HTERT RPE-1 (cell line): ENCODE measurements around the gene TMC8.
"Not testable (repeated sequence)": the region's sequence is repeated elsewhere in the genome, so short reads cannot be mapped to it uniquely, and the experiment has no call there.

ENCODE experiments used
- in situ Hi-C: fragments of 300-500 bp; cut with MboI; formaldehyde crosslinking; loops from 4 replicates; pipeline ENCODE4 v1.14.3; 2020; ENCODE audit warnings: low sequenced_read_pairs

Gene TMC8

DNA sequence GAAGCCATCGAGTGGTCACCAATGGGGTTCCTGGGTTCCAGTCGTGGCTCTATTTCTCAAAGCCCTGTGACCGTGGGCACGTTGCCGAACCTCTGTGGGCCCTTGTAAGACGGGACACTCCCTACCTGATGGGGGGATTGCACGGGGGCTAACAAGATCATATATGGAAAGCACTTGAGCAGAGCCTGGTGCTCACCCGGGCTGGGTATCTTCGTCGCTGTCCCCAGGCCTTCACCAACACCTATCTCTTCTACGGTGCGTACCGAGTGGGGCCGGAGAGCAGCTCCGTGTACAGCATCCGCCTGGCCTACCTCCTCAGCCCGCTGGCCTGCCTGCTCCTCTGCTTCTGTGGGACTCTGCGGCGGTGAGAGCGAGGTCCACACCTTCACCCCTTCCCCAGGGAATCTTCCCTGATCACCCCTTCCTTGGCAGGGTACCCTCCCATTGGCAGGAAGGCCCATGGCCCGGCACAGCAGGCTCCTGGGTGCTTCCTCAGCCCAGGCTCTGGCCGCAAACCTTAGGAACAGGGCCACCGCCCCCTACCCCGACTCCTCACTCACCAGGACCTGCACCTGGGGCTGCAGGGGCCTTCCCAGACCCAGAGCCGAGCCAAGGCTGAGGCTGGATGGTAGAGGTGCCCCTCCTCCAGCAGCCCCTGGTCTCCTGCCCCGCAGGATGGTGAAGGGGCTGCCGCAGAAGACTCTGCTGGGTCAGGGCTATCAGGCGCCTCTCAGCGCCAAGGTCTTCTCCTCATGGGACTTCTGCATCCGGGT lies 2.8 kb downstream of the TMC8 start:
- in situ Hi-C loops = no loop called here

- in situ Hi-C loops = no loop called here
Measured at GRCh38 chr17:78133971-78134898, 3.7 kb downstream of the TMC8 start.

DNA sequence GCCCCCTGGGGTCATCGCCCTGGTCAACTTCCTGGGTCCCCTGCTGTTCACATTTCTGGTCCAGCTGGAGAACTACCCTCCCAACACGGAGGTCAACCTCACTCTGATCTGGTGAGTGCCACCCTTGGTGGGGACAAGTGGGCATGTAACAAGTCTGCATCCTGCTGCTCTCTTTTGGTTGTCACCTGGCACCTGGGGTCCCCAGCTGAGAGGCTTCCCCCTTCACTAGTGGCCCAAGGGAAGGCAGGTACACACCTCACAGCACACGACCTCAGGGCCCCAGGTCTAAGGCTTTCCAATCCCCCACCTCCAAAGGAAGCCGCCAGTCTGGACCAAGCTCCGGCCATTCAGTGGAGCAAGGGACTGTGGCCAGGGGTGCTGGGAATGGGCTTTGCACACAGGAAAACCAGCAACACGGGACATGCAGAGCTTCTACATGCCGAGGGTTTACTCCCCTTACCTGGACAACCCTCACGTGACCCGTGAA lies 4.4 kb downstream of the TMC8 start:
- in situ Hi-C loops = no loop called here

- in situ Hi-C loops = no loop called here
Measured at GRCh38 chr17:78135858-78136500, 5.4 kb downstream of the TMC8 start.

DNA sequence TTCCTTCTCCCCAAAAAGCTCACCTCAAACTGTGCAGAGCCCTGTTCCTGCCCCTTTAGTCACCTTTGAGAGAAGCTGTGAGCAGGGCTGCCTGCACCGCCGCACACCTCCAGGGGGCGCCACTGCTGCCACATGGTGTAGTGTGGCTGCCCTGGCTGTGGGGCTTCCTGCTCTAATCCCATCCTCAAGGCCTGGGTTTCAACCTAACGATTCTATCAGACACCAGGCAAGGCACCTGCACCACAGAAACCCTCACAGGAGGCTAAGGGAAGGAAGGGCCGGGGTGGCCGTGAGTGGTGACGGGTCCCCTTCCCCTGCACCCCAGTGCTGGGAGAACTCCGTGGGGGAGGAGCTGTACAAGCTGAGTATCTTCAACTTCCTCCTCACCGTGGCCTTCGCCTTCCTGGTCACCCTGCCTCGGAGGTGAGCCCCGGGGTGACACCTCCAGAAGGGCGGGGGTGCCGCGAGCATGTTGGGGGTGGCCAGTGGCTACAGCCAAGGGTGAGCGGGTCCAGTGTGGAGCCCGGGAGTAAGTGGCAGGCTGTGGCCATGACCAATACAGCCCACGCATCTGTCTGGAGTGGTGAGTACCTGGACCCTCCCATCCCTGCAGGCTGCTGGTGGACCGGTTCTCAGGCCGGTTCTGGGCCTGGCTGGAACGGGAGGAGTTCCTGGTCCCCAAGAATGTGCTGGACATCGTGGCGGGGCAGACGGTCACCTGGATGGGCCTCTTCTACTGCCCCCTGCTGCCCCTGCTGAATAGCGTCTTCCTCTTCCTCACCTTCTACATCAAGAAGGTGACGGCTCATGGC lies 7.0 kb downstream of the TMC8 start:
- in situ Hi-C loops = no loop called here

- in situ Hi-C loops = no loop called here
Measured at GRCh38 chr17:78138204-78139060, 7.9 kb downstream of the TMC8 start.

GRCh38 chr17:78139861-78140168 lies 9.2 kb downstream of the TMC8 start:
- in situ Hi-C loops = not testable (repeated sequence)

DNA sequence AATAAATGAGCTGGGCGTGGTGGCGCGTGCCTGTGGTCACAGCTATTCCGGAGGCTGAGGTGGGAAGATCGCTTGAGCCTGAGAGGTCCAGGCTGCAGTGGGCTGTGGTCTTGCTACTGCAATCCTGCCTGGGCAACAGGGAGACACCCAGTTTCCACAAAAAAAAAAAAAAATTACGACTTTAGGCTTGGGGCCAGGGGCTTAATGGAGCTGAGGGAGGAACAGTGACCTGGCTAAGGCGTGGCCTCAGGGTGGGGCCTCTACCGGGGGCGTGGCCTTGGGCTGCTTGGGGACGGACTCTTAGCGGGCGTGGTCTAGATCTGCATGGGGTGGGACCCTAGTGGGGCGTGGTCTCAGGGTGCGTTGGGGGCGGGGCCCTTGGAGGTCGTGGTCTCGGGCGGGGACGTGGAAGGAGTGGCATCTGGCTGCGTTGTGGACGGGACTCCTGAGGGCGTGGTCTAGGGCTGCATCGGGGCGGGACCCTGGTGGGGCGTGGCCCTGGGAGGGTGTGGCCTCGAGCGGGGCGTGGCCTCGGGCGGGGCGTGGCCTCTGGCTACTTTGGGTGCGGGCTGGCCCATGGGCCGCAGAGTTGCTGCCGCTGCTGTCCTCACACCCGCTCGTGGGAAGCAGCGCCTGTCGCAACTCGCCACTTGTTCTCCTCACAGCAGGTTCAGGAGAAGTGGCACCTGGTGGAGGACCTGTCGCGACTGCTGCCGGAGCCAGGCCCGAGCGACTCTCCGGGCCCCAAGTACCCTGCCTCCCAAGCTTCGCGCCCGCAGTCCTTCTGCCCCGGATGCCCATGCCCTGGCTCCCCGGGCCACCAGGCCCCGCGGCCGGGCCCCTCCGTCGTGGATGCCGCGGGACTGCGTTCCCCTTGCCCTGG lies 9.8 kb downstream of the TMC8 start:
- in situ Hi-C loops = no loop called here

DNA sequence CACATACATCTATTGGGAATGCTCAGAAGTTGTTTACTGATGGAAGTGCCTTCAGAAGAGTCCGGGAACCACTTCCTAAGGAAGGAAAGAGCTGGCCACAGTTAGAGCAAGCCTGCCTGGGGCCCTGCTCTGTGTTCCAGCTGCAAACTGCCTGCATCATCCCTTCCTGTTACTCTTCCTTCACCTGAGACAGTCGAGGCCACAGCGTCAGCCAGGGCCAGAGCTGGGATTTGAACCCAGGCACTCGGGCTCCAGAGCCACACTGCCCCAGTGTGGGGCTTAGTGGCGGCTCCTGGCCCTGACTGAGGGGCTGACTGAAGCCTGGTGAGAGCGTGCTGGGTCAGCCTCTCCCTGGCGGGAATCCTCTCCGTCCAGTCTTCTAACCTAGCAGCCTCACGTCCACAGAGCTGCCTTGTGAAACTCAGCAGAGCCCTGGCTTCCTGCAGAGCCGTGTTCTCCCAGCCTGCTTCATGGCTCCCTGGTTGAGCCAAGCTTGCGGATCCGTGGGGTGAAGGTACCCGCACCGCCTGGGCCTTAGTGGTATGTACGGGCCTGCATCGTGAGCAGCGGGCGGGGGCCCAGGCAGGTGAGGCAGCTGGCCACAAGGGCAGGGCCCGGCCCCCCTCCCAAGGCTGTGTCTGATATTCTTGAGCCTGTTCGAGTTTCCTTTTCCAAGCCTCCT lies 11.0 kb downstream of the TMC8 start:
- in situ Hi-C loops = no loop called here

DNA sequence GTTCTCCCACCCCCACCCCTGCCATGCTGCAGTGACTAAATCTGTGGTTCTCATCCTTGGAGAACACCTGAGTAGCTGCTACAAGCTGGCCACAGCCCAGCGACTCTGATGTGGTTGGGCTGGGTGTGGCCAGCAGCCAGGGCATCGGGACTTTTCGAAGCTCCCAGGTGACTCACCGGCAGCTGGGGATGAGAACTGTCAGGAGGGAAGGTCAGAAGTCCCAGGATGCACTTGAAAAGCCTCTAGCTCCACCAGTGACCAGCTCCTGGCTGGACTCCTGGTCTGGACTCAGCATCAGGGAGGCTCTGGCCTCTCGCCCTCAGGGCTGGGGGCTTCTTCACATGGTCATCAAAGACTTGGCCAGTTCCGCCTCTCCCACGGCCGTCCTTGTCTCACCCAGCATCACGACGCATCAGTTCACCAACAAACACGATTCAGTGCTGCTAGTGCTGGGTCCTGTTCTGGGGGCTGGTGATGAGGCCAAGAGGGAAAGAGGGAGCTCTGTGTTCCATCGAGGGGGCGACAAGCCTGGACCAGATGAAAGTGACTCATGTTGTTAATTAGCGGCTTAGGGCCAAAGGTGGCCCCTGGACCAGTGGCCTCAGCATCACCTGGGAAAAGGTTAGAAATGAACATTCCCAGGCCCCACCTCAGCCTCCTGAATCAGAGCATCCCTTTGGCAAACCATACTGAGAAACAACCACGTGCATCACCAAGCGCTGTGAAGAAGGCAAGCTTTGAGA lies 11.7 kb downstream of the TMC8 start:
- in situ Hi-C loops = no loop called here

DNA sequence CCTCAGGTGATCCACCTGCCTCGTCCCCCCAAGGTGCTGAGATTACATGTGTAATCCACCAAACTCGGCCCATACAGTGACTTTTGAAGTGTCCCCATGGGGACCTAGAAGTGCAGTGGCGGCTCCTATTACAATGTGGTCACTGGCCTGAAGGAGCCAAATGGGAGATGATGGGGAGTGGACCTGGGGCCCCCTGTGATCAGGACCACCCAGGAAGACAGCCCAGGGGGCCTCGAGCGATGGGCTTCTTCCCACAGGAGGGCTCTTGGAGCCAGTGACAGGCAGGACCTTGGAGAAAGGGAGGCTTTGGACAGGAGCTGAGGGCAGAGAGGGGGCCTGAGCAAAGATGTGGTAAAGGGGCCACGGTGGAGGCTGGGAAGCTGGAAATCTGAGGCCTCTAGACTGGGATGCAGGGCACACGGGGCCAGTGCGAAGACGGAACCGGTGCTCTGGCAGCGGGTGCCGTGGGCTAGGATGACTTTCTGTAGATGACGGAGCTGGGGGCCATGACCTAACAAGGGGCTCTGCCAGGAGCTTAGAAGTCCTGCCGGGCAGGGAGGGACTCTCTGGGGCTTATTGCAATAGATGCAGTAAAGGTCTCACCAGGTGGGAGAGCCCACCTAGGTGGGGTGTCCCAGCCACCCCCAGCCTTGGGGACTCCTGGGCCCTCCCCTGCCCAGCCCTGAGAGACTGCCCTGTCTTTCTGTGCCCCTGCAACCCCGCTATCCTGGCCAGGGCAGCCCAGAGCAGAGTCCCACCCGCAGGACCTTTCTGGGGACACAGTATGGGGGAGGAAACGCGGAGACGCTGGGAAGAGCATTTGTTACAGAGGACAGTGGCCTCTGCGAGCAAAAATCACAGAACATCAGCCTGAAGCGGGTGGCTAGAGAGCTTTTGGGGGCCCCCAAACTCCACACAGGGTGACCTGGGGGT lies 12.9 kb downstream of the TMC8 start:
- in situ Hi-C loops = no loop called here

- in situ Hi-C loops = no loop called here
Measured at GRCh38 chr17:78144147-78144719, 13.7 kb downstream of the TMC8 start.

- in situ Hi-C loops = no loop called here
Measured at GRCh38 chr17:78144736-78145641, 14.4 kb downstream of the TMC8 start.

DNA sequence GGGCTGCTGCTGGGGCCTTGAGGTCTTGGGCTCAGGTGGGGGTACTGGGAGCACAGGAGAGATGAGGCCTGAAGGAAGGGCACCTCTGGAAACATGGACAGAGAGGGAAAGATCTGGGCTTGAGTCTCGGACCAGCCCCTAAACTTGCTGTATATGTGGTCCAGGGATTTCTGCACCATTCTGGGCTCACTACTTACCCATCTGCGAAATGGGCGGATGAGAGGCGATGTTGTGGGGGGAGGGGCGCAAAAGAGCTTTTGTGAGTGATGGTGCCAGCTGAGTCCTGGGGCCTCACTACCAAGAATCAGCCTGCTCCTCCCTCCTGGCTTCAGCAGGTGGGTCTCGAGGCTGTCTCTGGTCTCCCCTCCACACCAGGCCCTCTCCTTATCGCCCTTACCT lies 15.9 kb downstream of the TMC8 start:
- in situ Hi-C loops = no loop called here

- in situ Hi-C loops = no loop called here
Measured at GRCh38 chr17:78146881-78147280, 16.3 kb downstream of the TMC8 start.
